ENCODE data around the gene ELOA2.

DNA sequence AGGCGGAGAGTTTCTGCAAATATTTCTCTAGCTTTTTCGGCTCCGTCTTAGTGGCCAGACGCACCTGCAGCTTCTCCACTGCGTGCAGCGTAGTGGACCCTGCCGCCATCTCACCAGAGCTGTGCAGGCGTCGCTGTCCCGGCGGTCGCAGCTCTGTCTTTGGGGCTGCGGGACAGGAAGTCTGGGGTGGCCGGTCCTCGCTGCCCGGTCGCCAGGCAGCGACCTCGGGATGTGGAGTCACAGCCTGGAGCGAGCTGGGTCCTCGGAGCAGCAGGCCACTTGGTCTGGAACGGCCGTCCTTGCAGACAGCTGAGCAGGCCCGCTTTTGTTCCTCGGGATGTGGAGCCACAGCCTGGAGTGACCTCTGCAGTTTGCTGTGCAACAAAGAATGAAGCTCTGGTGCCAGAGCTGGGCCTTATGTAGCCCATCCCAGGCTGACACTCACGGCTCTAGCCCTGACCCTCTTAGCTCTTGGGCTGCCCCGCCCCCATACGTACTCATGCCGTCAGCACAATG is at the start of gene ELOA2:
- TF ChIP-seq, protein P1, sequence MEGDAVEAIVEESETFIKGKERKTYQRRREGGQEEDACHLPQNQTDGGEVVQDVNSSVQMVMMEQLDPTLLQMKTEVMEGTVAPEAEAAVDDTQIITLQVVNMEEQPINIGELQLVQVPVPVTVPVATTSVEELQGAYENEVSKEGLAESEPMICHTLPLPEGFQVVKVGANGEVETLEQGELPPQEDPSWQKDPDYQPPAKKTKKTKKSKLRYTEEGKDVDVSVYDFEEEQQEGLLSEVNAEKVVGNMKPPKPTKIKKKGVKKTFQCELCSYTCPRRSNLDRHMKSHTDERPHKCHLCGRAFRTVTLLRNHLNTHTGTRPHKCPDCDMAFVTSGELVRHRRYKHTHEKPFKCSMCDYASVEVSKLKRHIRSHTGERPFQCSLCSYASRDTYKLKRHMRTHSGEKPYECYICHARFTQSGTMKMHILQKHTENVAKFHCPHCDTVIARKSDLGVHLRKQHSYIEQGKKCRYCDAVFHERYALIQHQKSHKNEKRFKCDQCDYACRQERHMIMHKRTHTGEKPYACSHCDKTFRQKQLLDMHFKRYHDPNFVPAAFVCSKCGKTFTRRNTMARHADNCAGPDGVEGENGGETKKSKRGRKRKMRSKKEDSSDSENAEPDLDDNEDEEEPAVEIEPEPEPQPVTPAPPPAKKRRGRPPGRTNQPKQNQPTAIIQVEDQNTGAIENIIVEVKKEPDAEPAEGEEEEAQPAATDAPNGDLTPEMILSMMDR (IDR thresholded peaks at IDR 0.05; ENCODE audit: low read depth, low read length): no peak
- TF ChIP-seq POLR2A (IDR thresholded peaks at IDR 0.05; ENCODE audit: extremely low read depth, insufficient read length): no peak

Measured in NB4 (cell line).